H9 (cell line): ENCODE data around the gene PTPRN2. TPM values are rescaled to one million over a fixed set of nuclear protein-coding genes. Genes with fewer than 3 reads are reported as not detected.

ENCODE experiments used
- DNase-seq: peaks from one replicate; pipeline ENCODE4 v3.0.0-alpha.2; 2017
- H2AFZ ChIP-seq: one replicate; pipeline ENCODE4 v1.6.1; 2013; ENCODE audit warnings: mild to moderate bottlenecking, low read length, control low read depth, moderate library complexity
- H2AK5ac ChIP-seq: 2 replicates; pipeline ENCODE4 v1.6.1; 2013; ENCODE audit warnings: low read length, control low read depth, mixed read lengths; ENCODE audit not compliant: insufficient read length
- H2BK120ac ChIP-seq: one replicate; pipeline ENCODE4 v1.6.1; 2013; ENCODE audit warnings: low read depth, mild to moderate bottlenecking, low read length, control low read depth, inconsistent platforms; ENCODE audit not compliant: poor library complexity, severe bottlenecking
- H2BK12ac ChIP-seq: 2 replicates; pipeline ENCODE4 v1.6.1; 2013; ENCODE audit warnings: low read length, control low read depth, mixed read lengths, low read depth; ENCODE audit not compliant: insufficient read length
- H2BK15ac ChIP-seq: 2 replicates; pipeline ENCODE4 v1.6.1; 2013; ENCODE audit warnings: low read depth, low read length, control low read depth
- H2BK20ac ChIP-seq: one replicate; pipeline ENCODE4 v1.6.1; 2013; ENCODE audit warnings: low read depth, mild to moderate bottlenecking, low read length, control low read depth, inconsistent platforms; ENCODE audit not compliant: poor library complexity, severe bottlenecking
- H2BK5ac ChIP-seq: 2 replicates; pipeline ENCODE4 v1.6.1; 2013; ENCODE audit warnings: low read length, control low read depth, mixed read lengths; ENCODE audit not compliant: insufficient read length
- H3K14ac ChIP-seq: 2 replicates; pipeline ENCODE4 v1.6.1; 2013; ENCODE audit warnings: low read length, control low read depth; ENCODE audit not compliant: insufficient read depth
- H3K18ac ChIP-seq: 2 replicates; pipeline ENCODE4 v1.6.1; 2013; ENCODE audit warnings: low read depth, mild to moderate bottlenecking, mixed read lengths, low read length, control low read depth; ENCODE audit not compliant: insufficient read length
- H3K23ac ChIP-seq: 2 replicates; pipeline ENCODE4 v1.6.1; 2013; ENCODE audit warnings: low read length, control low read depth, mixed read lengths, low read depth; ENCODE audit not compliant: insufficient read length
- H3K23me2 ChIP-seq: 2 replicates; pipeline ENCODE4 v1.6.1; 2013; ENCODE audit warnings: low read depth, mild to moderate bottlenecking, mixed read lengths, low read length, control low read depth; ENCODE audit not compliant: insufficient read length, poor library complexity, severe bottlenecking
- H3K27ac ChIP-seq: 2 replicates; pipeline ENCODE4 v1.5.1; 2013; ENCODE audit warnings: low read length, control low read depth, mixed read lengths, low read depth; ENCODE audit not compliant: insufficient read length
- H3K27me3 ChIP-seq: 2 replicates; pipeline ENCODE4 v1.6.1; 2013; ENCODE audit warnings: low read length, control low read depth, inconsistent platforms; ENCODE audit not compliant: insufficient read depth
- H3K4ac ChIP-seq: 2 replicates; pipeline ENCODE4 v1.6.1; 2013; ENCODE audit warnings: low read depth, mild to moderate bottlenecking, control low read depth, inconsistent platforms, low read length, moderate library complexity
- H3K4me1 ChIP-seq: 2 replicates; pipeline ENCODE4 v1.6.1; 2013; ENCODE audit warnings: low read length, control low read depth, inconsistent platforms; ENCODE audit not compliant: insufficient read depth
- H3K4me2 ChIP-seq: 2 replicates; pipeline ENCODE4 v1.6.1; 2013; ENCODE audit warnings: low read length, control low read depth, mixed read lengths; ENCODE audit not compliant: insufficient read length, insufficient read depth
- H3K56ac ChIP-seq: 2 replicates; pipeline ENCODE4 v1.6.1; 2013; ENCODE audit warnings: low read depth, mild to moderate bottlenecking, mixed read lengths, low read length, control low read depth; ENCODE audit not compliant: insufficient read length
- H3K79me1 ChIP-seq: 2 replicates; pipeline ENCODE4 v1.6.1; 2013; ENCODE audit warnings: low read depth, mild to moderate bottlenecking, moderate library complexity, low read length, control low read depth, inconsistent platforms; ENCODE audit not compliant: insufficient read depth, poor library complexity, severe bottlenecking
- H3K79me2 ChIP-seq: 2 replicates; pipeline ENCODE4 v1.6.1; 2013; ENCODE audit warnings: low read length, control low read depth, inconsistent platforms; ENCODE audit not compliant: insufficient read depth
- H3K9ac ChIP-seq: 2 replicates; pipeline ENCODE4 v1.6.1; 2013; ENCODE audit warnings: low read length, control low read depth, mixed read lengths; ENCODE audit not compliant: insufficient read length; ENCODE audit errors: extremely low read depth
- H3K9me3 ChIP-seq: one replicate; pipeline ENCODE4 v1.6.1; 2013; ENCODE audit warnings: low read depth, low read length, inconsistent platforms; ENCODE audit not compliant: control insufficient read depth
- H3T11ph ChIP-seq: one replicate; pipeline ENCODE4 v1.6.1; 2013; ENCODE audit warnings: mild to moderate bottlenecking, low read length, control low read depth, inconsistent platforms
- H4K20me1 ChIP-seq: one replicate; pipeline ENCODE4 v1.6.1; 2013; ENCODE audit not compliant: control insufficient read depth, insufficient read length, insufficient read depth
- H4K5ac ChIP-seq: 2 replicates; pipeline ENCODE4 v1.6.1; 2013; ENCODE audit warnings: low read depth, mild to moderate bottlenecking, mixed read lengths, low read length, control low read depth; ENCODE audit not compliant: insufficient read length
- H4K8ac ChIP-seq: replicated peaks from 2 replicates; pipeline ENCODE4 v1.6.1; 2013; ENCODE audit warnings: low read length, control low read depth, mixed read lengths, low read depth; ENCODE audit not compliant: insufficient read length
- H4K91ac ChIP-seq: 2 replicates; pipeline ENCODE4 v1.6.1; 2013; ENCODE audit warnings: low read depth, mild to moderate bottlenecking, moderate library complexity, mixed read lengths, low read length, control low read depth; ENCODE audit not compliant: insufficient read length
- H3K27ac Mint-ChIP-seq, 3 experiments: 2 replicates in 2 of 3; 3 replicates in 1 of 3; pipeline ENCODE4 v1.8.0; 2020 to 2021; ENCODE audit warnings: mixed read lengths in 3 of 3, mild to moderate bottlenecking in 1 of 3, moderate library complexity in 1 of 3
- H3K27me3 Mint-ChIP-seq: 2 replicates; pipeline ENCODE4 v1.8.0; 2021; ENCODE audit warnings: low read depth, mild to moderate bottlenecking, moderate library complexity, mixed read lengths
- H3K36me3 Mint-ChIP-seq, 3 experiments: 2 replicates in 2 of 3; 3 replicates in 1 of 3; pipeline ENCODE4 v1.8.0; 2020 to 2021; ENCODE audit warnings: low read depth in 3 of 3, mixed read lengths in 3 of 3; ENCODE audit not compliant: insufficient read depth in 1 of 3
- H3K4me1 Mint-ChIP-seq, 2 experiments: 2 replicates each; pipeline ENCODE4 v1.8.0; 2020; ENCODE audit warnings: mixed read lengths in 2 of 2
- H3K4me3 Mint-ChIP-seq, 2 experiments: 2 replicates in 1 of 2; 3 replicates in 1 of 2; pipeline ENCODE4 v1.8.0; 2020 to 2021; ENCODE audit warnings: mild to moderate bottlenecking in 2 of 2, mixed read lengths in 2 of 2, moderate library complexity in 1 of 2
- H3K9me3 Mint-ChIP-seq, 2 experiments: 2 replicates in 1 of 2; 3 replicates in 1 of 2; pipeline ENCODE4 v1.8.0; 2020; ENCODE audit warnings: mild to moderate bottlenecking in 2 of 2, mixed read lengths in 2 of 2, moderate library complexity in 1 of 2
- CTCF ChIP-seq: fragments of 200-600 bp; sonication (generic); conservative IDR thresholded peaks from 3 replicates; pipeline ENCODE4 v1.8.0; 2021; ENCODE audit warnings: antibody characterized with exemption, mild to moderate bottlenecking
- WGBS: extraction: QIAGEN DNeasy Blood & Tissue Kit; methylation state at CpG from one replicate; pipeline ENCODE4 v1.1.7; 2013; ENCODE audit warnings: missing lambda C conversion rate, low lambda C conversion rate, mixed read lengths; ENCODE audit not compliant: insufficient read length; ENCODE audit errors: extremely low coverage; 5-methylcytosine and 5-hydroxymethylcytosine counted together
- total RNA-seq: library from RNA; stranded (reverse); gene quantifications from 2 replicates; pipeline ENCODE4 v1.2.1, GENCODE V29; 2021

The PTPRN2 gene
- total RNA-seq, 1 experiment from 2014 or later, result 5.2 TPM

- H3K14ac ChIP-seq, result no peak overlapping the region
- H3K23ac ChIP-seq, result no peak overlapping the region
- no peak overlapping the region for H2AFZ ChIP-seq
- H4K91ac ChIP-seq, result no peak overlapping the region
- peaks cover 13% of the 10 kb centered on the region for H3K4me1 ChIP-seq
- H3K9me3 Mint-ChIP-seq, result peaks cover 0 to 6% of the 10 kb centered on the region in 2 experiments; a peak in 2 of 5 replicates
- no peak overlapping the region for H4K8ac ChIP-seq
- no peak overlapping the region for H3K56ac ChIP-seq
- no peak overlapping the region for H2BK20ac ChIP-seq
- no peak overlapping the region for H3K9ac ChIP-seq
- no CpG with 5 or more reads among the region's 12 CpGs for WGBS
- H3K4me1 Mint-ChIP-seq, result peaks cover 37 to 39% of the 10 kb centered on the region in 2 experiments
- no peak for DNase-seq
- no peaks in the 10 kb centered on the region for H3K23me2 ChIP-seq
- H3K36me3 Mint-ChIP-seq, result peaks cover 0 to 8% (median 0%) of the 10 kb centered on the region in 3 experiments; a peak in 3 of 7 replicates
- H3K27me3 Mint-ChIP-seq, result peaks cover 7% of the 10 kb centered on the region
- no peak overlapping the region for H2BK12ac ChIP-seq
- H3K79me2 ChIP-seq, result no peaks in the 10 kb centered on the region
- H3K18ac ChIP-seq, result no peak overlapping the region
- H3T11ph ChIP-seq, result no peak overlapping the region
- H3K79me1 ChIP-seq, result no peaks in the 10 kb centered on the region
- TF ChIP-seq CTCF, result no peak
- H3K4me2 ChIP-seq, result no peak overlapping the region
- no peak overlapping the region for H2BK5ac ChIP-seq
- no peak overlapping the region for H3K27ac Mint-ChIP-seq
- H4K5ac ChIP-seq, result no peak overlapping the region
- H3K4ac ChIP-seq, result no peak overlapping the region
- H3K4me3 Mint-ChIP-seq, result no peak overlapping the region
- H2AK5ac ChIP-seq, result no peak overlapping the region
- no peak overlapping the region for H3K27ac ChIP-seq
- no peaks in the 10 kb centered on the region for H3K9me3 ChIP-seq
- H3K27me3 ChIP-seq, result no peaks in the 10 kb centered on the region
- H2BK120ac ChIP-seq, result no peak overlapping the region
- no peaks in the 10 kb centered on the region for H4K20me1 ChIP-seq
- H2BK15ac ChIP-seq, result no peak overlapping the region
These were observed 27.2 kb downstream of the PTPRN2 start for GRCh38 chr7:158560386-158560785.
